Stimulated activated CD4-positive, alpha-beta T cell treated with anti-CD3 and anti-CD28 coated beads, Interleukin-12 subunit alpha, Interleukin-12 subunit beta, amount 100 ng/mL, for 48 hours (primary cell): ENCODE results near the gene PID1.
"Not testable (repeated sequence)": the region's sequence is repeated elsewhere in the genome, so short reads cannot be mapped to it uniquely, and the experiment has no call there.

Experiments used
- DNase-seq, 3 donors: peaks; one replicate each; pipeline ENCODE4 v3.0.0-alpha.2; 2020; ENCODE audit warnings: low read depth in 2 of 3, low spot score in 1 of 3

The PID1 gene

DNA sequence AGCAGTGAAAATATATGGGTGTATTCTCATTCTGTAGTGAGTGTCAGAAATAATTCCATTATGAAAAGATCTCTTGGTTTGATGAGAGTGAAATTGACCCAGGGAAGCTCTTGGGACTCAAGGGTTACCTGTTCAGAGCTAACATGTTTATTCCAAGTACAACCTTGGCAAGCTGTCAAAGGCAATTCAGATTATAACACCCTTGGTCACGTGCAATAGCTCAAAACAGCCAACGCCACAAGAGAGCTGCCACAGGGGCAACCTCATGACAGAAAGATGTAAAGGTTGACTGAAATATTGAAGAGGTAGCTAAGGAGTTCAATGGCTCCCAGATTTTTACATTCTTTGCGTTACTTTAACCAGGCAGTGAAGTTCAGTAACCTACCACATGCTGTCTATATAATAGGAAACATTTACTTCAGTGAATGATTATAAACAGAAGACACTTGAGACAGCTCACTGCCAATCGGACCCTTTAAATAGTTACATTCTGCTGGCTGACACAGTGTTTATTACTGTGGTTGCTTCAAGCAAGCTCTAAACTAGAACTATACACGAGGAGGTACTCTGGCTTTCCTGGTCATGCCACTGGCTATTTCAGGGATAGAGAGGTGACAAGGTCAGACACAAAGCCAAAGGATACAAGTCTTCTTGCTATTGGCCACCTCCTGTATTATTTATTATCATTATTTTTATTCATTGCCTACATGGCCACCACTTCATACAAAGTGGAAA lies 187.3 kb downstream of the PID1 start:
- DNase-seq: no peak

GRCh38 chr2:229081411-229081810 lies 189.7 kb downstream of the PID1 start:
- DNase-seq: no peak

DNA sequence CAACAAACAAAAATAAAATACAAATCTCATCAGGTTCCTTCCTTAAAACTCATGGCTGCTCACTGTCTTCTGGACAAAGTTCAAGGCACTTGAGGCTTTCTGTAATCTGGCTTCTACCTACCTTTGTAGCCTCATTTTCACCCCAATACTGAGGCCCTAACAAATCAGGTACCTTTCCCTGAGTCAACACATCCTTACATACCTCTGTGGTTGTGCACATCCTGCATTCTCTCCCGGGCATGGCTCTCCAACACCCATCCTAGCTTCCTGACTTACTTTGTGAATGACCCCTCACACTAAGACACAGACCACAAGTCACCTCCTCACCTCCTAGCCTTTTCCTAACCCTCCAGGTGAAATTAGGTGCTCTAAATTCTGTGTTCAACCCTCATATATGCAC lies 190.9 kb downstream of the PID1 start:
- no peak for DNase-seq

DNA sequence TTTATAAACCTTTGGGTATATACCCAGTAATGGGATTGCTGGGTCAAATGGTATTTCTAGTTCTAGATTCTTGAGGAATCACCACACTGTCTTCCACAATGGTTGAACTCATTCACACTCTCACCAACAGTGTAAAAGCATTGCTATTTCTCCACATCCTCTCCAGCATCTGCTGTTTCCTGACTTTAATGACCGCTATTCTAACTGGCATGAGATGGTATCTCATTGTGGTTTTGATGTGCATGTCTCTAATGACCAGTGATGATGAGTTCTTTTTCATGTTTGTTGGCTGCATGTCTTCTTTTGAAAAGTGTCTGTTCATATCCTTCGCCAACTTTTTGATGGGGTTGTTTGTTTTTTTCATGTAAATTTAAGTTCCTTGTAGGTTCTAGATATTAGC lies 194.2 kb downstream of the PID1 start:
- not testable (repeated sequence) for DNase-seq

- no peak for DNase-seq
These were observed 197.2 kb downstream of the PID1 start for GRCh38 chr2:229073935-229074334.

DNA sequence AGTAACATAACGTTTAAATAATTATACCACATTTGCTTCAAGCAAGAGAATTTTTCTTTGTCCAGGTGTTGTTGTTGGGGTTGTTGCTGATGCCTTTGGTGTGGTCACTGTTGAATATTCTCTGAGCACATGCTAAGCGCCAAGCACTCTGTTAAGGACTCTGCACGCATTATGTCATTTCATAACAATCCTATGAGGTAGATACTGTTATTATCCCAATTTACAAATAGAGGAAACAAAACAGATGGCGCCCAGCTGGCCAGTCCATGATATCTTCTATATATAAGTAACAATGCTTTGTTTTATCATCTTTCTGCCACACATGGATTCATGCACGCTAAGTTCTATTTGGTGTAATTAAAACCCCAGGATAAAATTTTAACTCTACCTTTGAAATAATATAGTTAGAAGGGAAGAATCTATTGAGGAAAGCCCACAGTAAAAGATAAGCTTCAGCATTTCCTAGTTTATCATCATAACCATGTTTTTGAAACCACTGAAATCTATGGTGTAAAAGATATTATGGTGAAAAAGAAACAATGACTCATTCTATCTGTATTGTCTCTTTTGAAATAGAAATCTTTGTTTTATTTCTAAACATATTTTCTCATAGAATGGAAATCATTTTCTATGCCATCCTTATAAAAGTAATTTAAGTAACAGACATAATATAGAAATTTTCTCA lies 199.7 kb downstream of the PID1 start:
- no peak for DNase-seq

DNA sequence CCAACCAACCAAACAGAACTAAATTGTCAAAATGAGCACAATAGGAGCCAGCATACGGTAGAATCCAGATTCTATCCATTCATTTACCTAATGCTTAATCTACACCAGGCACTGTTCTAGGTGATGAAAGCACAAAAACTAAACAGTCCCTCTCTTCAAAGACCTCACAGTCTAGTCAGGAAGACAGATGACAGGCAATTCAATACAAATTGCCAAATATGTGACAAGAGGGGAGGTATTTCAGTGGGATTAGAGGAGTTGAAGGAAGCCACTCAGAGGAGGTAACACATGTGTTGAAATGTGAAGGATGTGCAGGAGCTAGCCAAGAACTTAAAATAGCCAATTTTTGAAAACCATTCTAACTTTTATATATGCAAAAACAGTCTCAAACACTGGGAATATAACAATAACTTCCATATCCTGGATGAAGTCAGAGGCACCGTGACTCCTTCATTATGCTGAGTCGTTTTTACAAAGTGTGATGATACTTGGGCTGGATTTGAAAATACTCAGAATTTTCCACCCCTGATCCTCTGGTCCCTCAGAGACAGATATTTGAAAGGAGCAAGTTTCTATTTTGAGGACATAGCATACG lies 204.9 kb downstream of the PID1 start:
- no peak for DNase-seq

DNA sequence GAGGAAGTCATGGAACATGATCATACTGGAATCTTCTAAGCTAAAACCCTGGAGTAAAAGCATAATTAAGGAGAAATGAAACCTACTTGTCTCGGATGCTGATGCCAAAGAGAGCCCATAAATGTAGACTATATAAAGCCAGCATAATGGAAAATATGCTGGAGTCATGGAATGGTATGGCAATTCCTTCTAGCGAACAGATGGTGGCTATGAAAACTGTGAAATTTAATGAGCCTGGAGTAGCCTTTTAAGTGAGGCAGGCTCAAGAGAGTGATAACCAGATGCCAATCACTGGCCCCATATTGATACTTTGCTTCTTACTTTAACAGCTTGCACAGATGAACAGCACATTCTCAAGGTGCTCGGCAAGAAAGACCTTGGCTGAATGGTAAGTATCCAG lies 206.3 kb downstream of the PID1 start:
- no peak for DNase-seq

- no peak for DNase-seq
These were observed 210.9 kb downstream of the PID1 start for GRCh38 chr2:229060147-229060546.

DNA sequence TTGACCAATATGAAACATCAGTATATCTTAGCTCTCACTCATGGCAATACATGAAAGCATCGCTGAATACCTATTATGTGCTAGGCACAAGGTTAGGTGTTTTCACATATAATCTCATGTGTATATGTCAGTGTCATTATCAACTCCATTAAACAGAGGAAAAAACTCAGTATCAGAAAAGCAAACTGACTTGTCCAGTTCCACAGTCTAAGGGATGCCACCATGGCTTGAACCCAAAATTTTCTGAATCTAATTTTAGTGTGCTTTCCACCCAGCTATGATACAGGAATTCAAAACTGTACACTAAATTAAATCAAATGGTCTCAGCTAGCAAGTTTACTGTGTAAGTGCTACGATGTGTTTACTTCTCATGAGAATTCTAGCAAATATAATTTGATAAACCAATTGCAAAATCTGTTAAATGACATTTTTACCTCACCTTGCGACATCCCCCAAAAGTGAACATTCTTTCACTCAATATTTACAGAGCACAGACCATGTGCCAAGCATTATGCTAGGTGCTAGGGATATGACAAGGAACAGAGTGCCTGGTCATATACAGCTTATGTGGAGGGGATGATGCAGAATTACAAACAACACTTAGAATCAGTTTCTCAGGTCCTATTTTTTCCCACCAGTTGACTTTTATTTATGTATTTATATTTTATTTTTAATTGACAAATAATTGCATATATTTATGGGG lies 211.6 kb downstream of the PID1 start:
- no peak for DNase-seq

DNA sequence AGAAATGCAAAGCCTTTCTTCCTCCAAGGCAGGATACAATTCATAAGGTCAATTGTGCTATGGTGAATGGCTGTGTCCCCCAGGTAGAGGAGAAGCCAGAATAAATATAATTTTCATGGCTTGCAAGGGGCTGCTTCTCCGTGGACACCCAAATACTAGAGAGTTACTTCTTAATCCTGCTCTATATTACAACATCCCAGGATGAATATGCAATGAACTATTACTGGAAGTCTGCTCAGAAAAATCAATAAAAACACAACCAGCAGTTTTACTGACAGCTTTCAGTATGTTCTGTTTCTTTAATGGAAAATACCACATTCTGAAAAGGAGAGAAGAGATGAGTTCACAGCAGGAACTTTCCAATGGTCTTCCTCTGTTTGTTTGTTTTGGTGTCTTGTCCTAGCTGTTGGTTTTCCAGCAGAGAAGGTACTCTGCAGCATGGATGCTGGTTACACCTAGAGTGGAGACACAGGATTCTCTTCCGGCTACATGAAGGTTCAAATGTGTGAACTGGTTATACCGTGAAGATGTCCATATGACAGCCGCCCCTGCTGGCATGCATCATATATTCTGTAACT lies 213.0 kb downstream of the PID1 start:
- DNase-seq: no peak

- no peak for DNase-seq
These were observed 216.8 kb downstream of the PID1 start for GRCh38 chr2:229054311-229054710.

- no peak for DNase-seq
These were observed 219.3 kb downstream of the PID1 start for GRCh38 chr2:229051798-229052197.

- DNase-seq: no peak
These were observed 221.0 kb downstream of the PID1 start for GRCh38 chr2:229050133-229050532.

GRCh38 chr2:229048134-229048533 lies 223.0 kb downstream of the PID1 start:
- no peak for DNase-seq

- no peak for DNase-seq
These were observed 225.4 kb downstream of the PID1 start for GRCh38 chr2:229045671-229046070.

GRCh38 chr2:229044581-229044980 lies 226.5 kb downstream of the PID1 start:
- no peak for DNase-seq

- DNase-seq: no peak
These were observed 227.4 kb downstream of the PID1 start for GRCh38 chr2:229043681-229044080.

DNA sequence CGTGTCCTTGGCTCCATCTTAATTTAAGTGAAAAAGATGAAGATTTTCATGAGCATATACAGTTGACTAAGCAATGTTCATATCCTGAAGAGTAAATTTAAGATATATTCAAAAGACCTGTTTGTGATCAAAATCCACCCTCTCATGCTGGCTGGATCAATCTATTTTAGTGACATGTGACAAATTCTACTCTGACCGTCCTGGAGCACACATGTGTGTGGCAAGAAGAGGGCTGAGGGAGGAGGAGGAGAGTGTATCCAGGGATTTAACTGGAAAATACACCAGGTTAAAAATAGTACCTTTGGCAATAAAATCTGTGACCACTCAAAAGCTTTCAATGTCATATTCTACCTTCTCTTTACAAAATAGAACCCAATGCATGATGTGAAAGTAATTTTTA lies 228.7 kb downstream of the PID1 start:
- DNase-seq: no peak

- no peak for DNase-seq
These were observed 229.4 kb downstream of the PID1 start for GRCh38 chr2:229041691-229042090.

DNA sequence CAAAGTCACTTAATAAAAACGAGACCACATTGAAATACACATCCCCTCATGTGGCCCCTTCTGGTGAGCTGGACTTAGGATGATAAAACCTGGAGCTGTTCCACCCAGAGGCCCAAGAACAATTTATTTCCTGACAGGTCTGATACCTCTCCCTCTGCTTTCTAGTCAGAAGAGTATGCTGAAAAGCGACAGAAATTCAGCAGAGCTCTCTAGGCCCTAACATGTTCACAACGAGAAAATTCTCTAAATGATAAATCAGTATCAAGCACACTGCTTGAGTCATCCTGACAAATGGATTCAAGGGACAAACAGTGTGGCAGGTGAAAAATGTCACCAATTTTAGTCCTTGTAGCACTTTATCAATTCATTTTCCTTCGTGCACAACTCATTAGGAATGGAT lies 233.5 kb downstream of the PID1 start:
- no peak for DNase-seq

DNA sequence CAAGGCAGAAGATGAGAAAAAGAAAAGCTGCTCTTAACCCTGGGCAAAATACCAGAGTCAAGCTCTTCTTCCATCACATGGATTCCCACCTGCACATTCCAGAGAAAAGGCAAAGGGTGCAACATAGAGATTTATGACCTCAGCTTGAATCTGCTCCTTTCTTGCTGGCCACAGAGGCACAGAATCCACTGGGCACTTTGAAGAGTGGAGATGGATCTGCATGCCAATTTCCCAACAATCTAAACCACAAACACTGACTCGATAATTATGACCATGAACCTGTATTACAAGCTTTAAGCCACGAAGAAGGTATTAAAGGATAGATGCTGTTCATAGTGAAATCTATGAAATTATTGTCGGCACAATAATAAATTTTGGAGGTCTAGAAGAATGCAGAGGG lies 237.3 kb downstream of the PID1 start:
- no peak for DNase-seq
